Measurements from ENCODE around the gene OR52I1.

DNA sequence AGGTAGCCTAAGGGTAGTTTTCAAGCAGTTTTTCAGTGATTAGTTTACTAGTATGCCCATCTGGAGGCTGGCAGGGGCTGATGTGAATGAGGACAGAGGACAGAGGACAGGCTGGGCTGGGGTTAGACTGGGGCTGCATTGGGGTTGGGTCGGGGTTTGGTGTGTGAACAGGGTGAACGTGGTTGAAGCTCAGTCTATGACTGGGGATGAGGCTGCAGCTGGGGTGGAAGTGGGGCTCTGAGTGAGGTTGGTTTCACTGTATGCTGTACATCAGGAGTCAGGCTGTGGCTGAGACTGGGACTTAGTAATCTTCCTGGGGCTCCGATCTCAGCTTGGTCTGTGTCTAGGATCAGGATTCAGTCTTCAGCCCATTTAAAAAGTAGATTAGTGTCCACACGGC, 50.4 kb downstream of the OR52I1 start:
- TF ChIP-seq, protein P1, sequence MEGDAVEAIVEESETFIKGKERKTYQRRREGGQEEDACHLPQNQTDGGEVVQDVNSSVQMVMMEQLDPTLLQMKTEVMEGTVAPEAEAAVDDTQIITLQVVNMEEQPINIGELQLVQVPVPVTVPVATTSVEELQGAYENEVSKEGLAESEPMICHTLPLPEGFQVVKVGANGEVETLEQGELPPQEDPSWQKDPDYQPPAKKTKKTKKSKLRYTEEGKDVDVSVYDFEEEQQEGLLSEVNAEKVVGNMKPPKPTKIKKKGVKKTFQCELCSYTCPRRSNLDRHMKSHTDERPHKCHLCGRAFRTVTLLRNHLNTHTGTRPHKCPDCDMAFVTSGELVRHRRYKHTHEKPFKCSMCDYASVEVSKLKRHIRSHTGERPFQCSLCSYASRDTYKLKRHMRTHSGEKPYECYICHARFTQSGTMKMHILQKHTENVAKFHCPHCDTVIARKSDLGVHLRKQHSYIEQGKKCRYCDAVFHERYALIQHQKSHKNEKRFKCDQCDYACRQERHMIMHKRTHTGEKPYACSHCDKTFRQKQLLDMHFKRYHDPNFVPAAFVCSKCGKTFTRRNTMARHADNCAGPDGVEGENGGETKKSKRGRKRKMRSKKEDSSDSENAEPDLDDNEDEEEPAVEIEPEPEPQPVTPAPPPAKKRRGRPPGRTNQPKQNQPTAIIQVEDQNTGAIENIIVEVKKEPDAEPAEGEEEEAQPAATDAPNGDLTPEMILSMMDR (IDR thresholded peaks at IDR 0.05; ENCODE audit: low read length) = no peak
- TF ChIP-seq EZH2 (optimal IDR thresholded peaks at IDR 0.05; ENCODE audit: low read depth, low read length) (no peak), EZH2phosphoT487 (IDR thresholded peaks at IDR 0.05; ENCODE audit: low read length) (no peak)
